HepG2 (cell line): Measurements from ENCODE around the gene GPSM1. TPM values are rescaled to one million over a fixed set of nuclear protein-coding genes. Genes with fewer than 3 reads are reported as not detected.
A peak's percentile ranks its signal among the peaks of the same experiment; 100 is the strongest.

Experiments
- ATAC-seq: fragments of 200-7000 bp; cut with Tn5 transposase; 3 replicates; pipeline ENCODE4 v1.9.1; 2020; ENCODE audit warnings: mild to moderate bottlenecking, moderate library complexity
- BruUV-seq: library from RNA; stranded (reverse); fragments of 400-500 nt; replicated peaks from 2 replicates; lab custom pipeline; 2021; lab: Mats Ljungman, UMichigan
- CTCF ChIA-PET: fragments of 300-600 bp; formaldehyde crosslinking; extraction: SDS; loops from one replicate; lab custom pipeline; 2021; ENCODE audit warnings: low total read pairs, inconsistent platforms, low intra/inter-chr PET ratio; lab: Yijun Ruan, JAX
- POLR2A ChIA-PET: fragments of 350-600 bp; sonication (Branson Sonifier 250); formaldehyde crosslinking; loops from one replicate; lab custom pipeline; 2020; ENCODE audit warnings: antibody characterized with exemption, inconsistent platforms; lab: Yijun Ruan, JAX
- DNase-seq: peaks from one replicate; pipeline ENCODE4 v3.0.0-alpha.2; 2015; ENCODE audit warnings: low spot score
- FAIRE-seq: peaks from 3 replicates; lab custom pipeline; 2011; peaks lifted over from hg19 to GRCh38; lab: Jason Lieb, UNC
- H2AFZ ChIP-seq: one replicate; pipeline ENCODE4 v1.6.1; 2011; ENCODE audit warnings: low read length, inconsistent platforms
- H3K27ac ChIP-seq: fragments of 300-600 bp; 3 replicates; pipeline ENCODE4 v1.8.0; 2011; ENCODE audit warnings: mixed run types, mild to moderate bottlenecking, mixed read lengths, low read length, inconsistent platforms; ENCODE audit not compliant: insufficient read depth; ENCODE audit errors: extremely low read length
- H3K27me3 ChIP-seq, 2 experiments: fragments of 200-600 bp in 1 of 2; 2 replicates in 1 of 2; 3 replicates in 1 of 2; pipeline versions ENCODE4 v1.6.0 to v1.8.0; 2011; ENCODE audit warnings: low read length in 2 of 2, mild to moderate bottlenecking in 2 of 2, moderate library complexity in 2 of 2, inconsistent platforms in 1 of 2; ENCODE audit not compliant: insufficient read depth in 2 of 2, control insufficient read depth in 1 of 2
- H3K36me3 ChIP-seq, 2 experiments: fragments of 200-600 bp in 1 of 2; replicated peaks in 1 of 2; 2 replicates in 1 of 2; 3 replicates in 1 of 2; pipeline versions ENCODE4 v1.5.1 to v1.8.0; 2011; ENCODE audit warnings: low read length in 2 of 2, inconsistent platforms in 1 of 2; ENCODE audit not compliant: insufficient read depth in 2 of 2, control insufficient read depth in 1 of 2
- H3K4me1 ChIP-seq: 2 replicates; pipeline ENCODE4 v1.5.1; 2012; ENCODE audit warnings: low read length, inconsistent platforms; ENCODE audit not compliant: insufficient read depth
- H3K4me2 ChIP-seq: 2 replicates; pipeline ENCODE4 v1.6.0; 2011; ENCODE audit warnings: low read depth, low read length, inconsistent platforms
- H3K4me3 ChIP-seq, 3 experiments: fragments of 200-600 bp in 1 of 3; sonication (generic), shearing (Covaris generic) in 1 of 3; replicated peaks in 1 of 3; 2 replicates each; pipeline ENCODE4 v1.5.1; 2011 to 2016; ENCODE audit warnings: low read length in 3 of 3, inconsistent platforms in 2 of 3, low read depth in 2 of 3, mild to moderate bottlenecking in 2 of 3, control low read depth in 1 of 3, mixed read lengths in 1 of 3; ENCODE audit not compliant: insufficient read depth in 1 of 3
- H3K79me2 ChIP-seq: one replicate; pipeline ENCODE4 v1.6.1; 2011; ENCODE audit warnings: low read length, inconsistent platforms; ENCODE audit not compliant: insufficient read depth
- H3K9ac ChIP-seq: 2 replicates; pipeline ENCODE4 v1.6.0; 2011; ENCODE audit warnings: mild to moderate bottlenecking, low read depth, low read length, inconsistent platforms; ENCODE audit not compliant: insufficient read depth
- H3K9me3 ChIP-seq: 2 replicates; pipeline ENCODE4 v1.5.1; 2012; ENCODE audit warnings: mild to moderate bottlenecking, low read length
- H4K20me1 ChIP-seq: 2 replicates; pipeline ENCODE4 v1.6.0; 2011; ENCODE audit warnings: inconsistent platforms, mild to moderate bottlenecking, low read length, moderate library complexity; ENCODE audit not compliant: insufficient read depth
- AGO1 ChIP-seq: fragments of 200-400 bp; formaldehyde crosslinking; IDR thresholded peaks from 2 replicates; pipeline ENCODE4 v1.6.1; 2017; ENCODE audit warnings: mild to moderate bottlenecking, low read depth, low read length, moderate library complexity; ENCODE audit not compliant: poor library complexity, severe bottlenecking
- AGO2 ChIP-seq: fragments of 200-400 bp; formaldehyde crosslinking; optimal IDR thresholded peaks from 2 replicates; pipeline ENCODE3; 2017; ENCODE audit warnings: mild to moderate bottlenecking, low read depth, low read length, moderate library complexity
- ATF4 ChIP-seq, 2 experiments: fragments of 450-650 bp in 1 of 2; sonication (generic) in 1 of 2; formaldehyde crosslinking; IDR thresholded peaks; 2 replicates each; pipeline versions ENCODE4 v1.5.0 to v1.8.0; 2020 to 2022; ENCODE audit warnings: mild to moderate bottlenecking in 1 of 2, missing genetic modification reagents in 1 of 2
- EED ChIP-seq: sonication (generic); formaldehyde crosslinking; IDR thresholded peaks from 2 replicates; pipeline ENCODE4 v1.5.0; 2020; ENCODE audit warnings: mild to moderate bottlenecking, missing genetic modification reagents
- KAT7 ChIP-seq: IDR thresholded peaks from 2 replicates; pipeline ENCODE4 v1.6.1; 2018; ENCODE audit warnings: borderline replicate concordance, missing compliant biosample characterization
- MAFK ChIP-seq, 2 experiments: IDR thresholded peaks in 1 of 2; conservative IDR thresholded peaks in 1 of 2; 2 replicates each; pipeline ENCODE4 v1.6.1; 2011; ENCODE audit warnings: improper control_type of control experiment in 2 of 2, low read length in 2 of 2
- MTA1 ChIP-seq: sonication (generic); formaldehyde crosslinking; IDR thresholded peaks from 2 replicates; pipeline ENCODE4 v1.4.0; 2020; ENCODE audit warnings: missing genetic modification reagents, mild to moderate bottlenecking, borderline replicate concordance
- PCBP1 ChIP-seq: fragments of 200-400 bp; formaldehyde crosslinking; IDR thresholded peaks from 2 replicates; pipeline ENCODE4 v1.6.1; 2017; ENCODE audit warnings: mild to moderate bottlenecking, low read depth, low read length, borderline replicate concordance
- RBFOX2 ChIP-seq: fragments of 200-400 bp; formaldehyde crosslinking; IDR thresholded peaks from 2 replicates; pipeline ENCODE4 v1.6.1; 2017; ENCODE audit warnings: low read depth, mild to moderate bottlenecking, low read length
- SETDB1 ChIP-seq: sonication (generic); formaldehyde crosslinking; IDR thresholded peaks from 2 replicates; pipeline ENCODE4 v1.5.1; 2020; ENCODE audit warnings: missing genetic modification reagents, mild to moderate bottlenecking, borderline replicate concordance
- SUZ12 ChIP-seq: fragments of 150-350 bp; IDR thresholded peaks from 2 replicates; pipeline ENCODE4 v1.6.1; 2014; ENCODE audit warnings: low read depth, low read length
- U2AF2 ChIP-seq: fragments of 200-400 bp; formaldehyde crosslinking; IDR thresholded peaks from 2 replicates; pipeline ENCODE4 v1.6.1; 2017; ENCODE audit warnings: low read depth, mild to moderate bottlenecking, low read length
- ZBTB7B ChIP-seq: sonication (generic); formaldehyde crosslinking; IDR thresholded peaks from 2 replicates; pipeline ENCODE4 v1.4.0; 2020; ENCODE audit warnings: missing genetic modification reagents
- ZGPAT ChIP-seq: IDR thresholded peaks from 2 replicates; pipeline ENCODE4 v1.6.1; 2016; ENCODE audit warnings: mild to moderate bottlenecking
- ZMYM4 ChIP-seq: sonication (generic); formaldehyde crosslinking; IDR thresholded peaks from 2 replicates; pipeline ENCODE4 v1.8.1; 2023; ENCODE audit warnings: mild to moderate bottlenecking, missing genetic modification reagents
- ZNF251 ChIP-seq: sonication (generic); formaldehyde crosslinking; IDR thresholded peaks from 2 replicates; pipeline ENCODE4 v1.9.0; 2021; ENCODE audit warnings: mild to moderate bottlenecking, missing genetic modification reagents
- ZNF274 ChIP-seq: sonication (generic); formaldehyde crosslinking; IDR thresholded peaks from 2 replicates; pipeline ENCODE4 v1.5.1; 2020; ENCODE audit warnings: mild to moderate bottlenecking, missing genetic modification reagents
- ZNF562 ChIP-seq: sonication (generic); formaldehyde crosslinking; IDR thresholded peaks from 2 replicates; pipeline ENCODE4 v1.8.0; 2022; ENCODE audit warnings: missing genetic modification reagents, borderline replicate concordance
- ZNF580 ChIP-seq: IDR thresholded peaks from 2 replicates; pipeline ENCODE4 v1.6.1; 2016; ENCODE audit warnings: low read depth, borderline replicate concordance
- ZNF737 ChIP-seq: sonication (generic); formaldehyde crosslinking; IDR thresholded peaks from 2 replicates; pipeline ENCODE4 v1.5.0; 2020; ENCODE audit warnings: missing genetic modification reagents, mild to moderate bottlenecking, borderline replicate concordance
- ZNF781 ChIP-seq: sonication (generic); formaldehyde crosslinking; IDR thresholded peaks from 2 replicates; pipeline ENCODE4 v1.5.1; 2020; ENCODE audit warnings: borderline replicate concordance, mild to moderate bottlenecking, missing genetic modification reagents; ENCODE audit errors: not compliant biosample characterization
- WGBS: methylation state at CpG from one replicate; pipeline ENCODE4 v1.1.6; 2017; ENCODE audit warnings: low lambda C conversion rate; 5-methylcytosine and 5-hydroxymethylcytosine counted together
- in situ Hi-C: cut with HindIII; loops from 2 replicates; pipeline ENCODE4 v1.10.0; 2017; ENCODE audit warnings: low pct_unique_long_range_greater_than_20kb; ENCODE audit not compliant: extremely low pct_ligation_motif_present
- intact Hi-C: fragments of 100-400 bp; cut with micrococcal nuclease; formaldehyde crosslinking; loops from one replicate; pipeline ENCODE4 v1.10.0; 2022; ENCODE audit not compliant: unreplicated experiment
- polyA plus RNA-seq, 8 experiments: library from polyadenylated mRNA; depleted of rRNA in 3 of 8; stranded (reverse) in 7 of 8; unstranded in 1 of 8; fragments of >200 nt; fragmentation: Illumina TruSeq in 4 of 8; extraction: Trizol in 4 of 8; gene quantifications; 2 replicates each; pipeline versions ENCODE4 v1.2.1 to v1.2.3, GENCODE V29; 2011 to 2016; ENCODE audit warnings: low read depth in 4 of 8, missing spikeins in 1 of 8, mixed read lengths in 1 of 8; ENCODE audit not compliant: insufficient read depth in 1 of 8
- total RNA-seq, 5 experiments: library from RNA; depleted of rRNA; stranded (reverse); fragments of >200 nt; fragmentation: Illumina TruSeq; extraction: Trizol; gene quantifications; 2 replicates each; pipeline ENCODE4 v1.2.3, GENCODE V29; 2016; ENCODE audit warnings: low read depth in 1 of 5

Gene GPSM1
- total and polyA plus RNA-seq, 2 of the 13 experiments (the other 11 are each of a cell fraction or from before 2014, with no cell fraction given) = 1.0 to 2.4 TPM

- Histone ChIP-seq H3K27me3 (no peaks in the 10 kb centered on the region), H3K79me2 (no peaks in the 10 kb centered on the region), H3K9ac (no peak overlapping the region), H3K4me2 (no peak overlapping the region), H3K4me1 (peaks cover 29% of the 10 kb centered on the region), H2AFZ (no peak overlapping the region), H3K9me3 (no peaks in the 10 kb centered on the region)
- POLR2A ChIA-PET = no interaction called here
- WGBS = 84% methylated on average over 21 of the region's 38 CpGs
- intact Hi-C loops = no loop called here
- CTCF ChIA-PET = no interaction called here
- FAIRE-seq = no peak
- BruUV-seq = no TSS peak
- in situ Hi-C loops = no loop called here
- TF ChIP-seq SUZ12 = no peak
- no peak for TF ChIP-seq MTA1
- TF ChIP-seq SETDB1 (CRISPR knock-in tag) = no peak
- TF ChIP-seq ZNF274 (CRISPR knock-in tag) = no peak
- no peak for TF ChIP-seq MAFK (conservative IDR thresholded peaks at IDR 0.05 in 1 of 2, IDR thresholded peaks at IDR 0.05 in 1 of 2; ENCODE audit: low read length in 2 of 2)
- TF ChIP-seq RBFOX2 = 0 out of 2 replicates have a peak, but pooled peaks have one; percentile 19
- TF ChIP-seq AGO1 = peak; percentile 72
- TF ChIP-seq ZMYM4 (CRISPR knock-in tag) = no peak
- TF ChIP-seq AGO2 = peak; percentile 71
- no peak for TF ChIP-seq ZGPAT
- no peak for TF ChIP-seq KAT7 (CRISPR knock-in tag)
- TF ChIP-seq EED (CRISPR knock-in tag) = no peak
- TF ChIP-seq ATF4 (CRISPR knock-in tag; IDR thresholded peaks at IDR 0.05) = no peak
- no peak for TF ChIP-seq ZNF562 (CRISPR knock-in tag)
- no peak for TF ChIP-seq ZNF580 (CRISPR knock-in tag)
- TF ChIP-seq ZNF781 (CRISPR knock-in tag) = no peak
- no peak for TF ChIP-seq ZBTB7B (CRISPR knock-in tag)
- no peak for TF ChIP-seq U2AF2
- no peak for TF ChIP-seq ZNF251 (CRISPR knock-in tag)
- no peak for TF ChIP-seq ZNF737 (CRISPR knock-in tag)
- 0 out of 2 replicates have a peak, but pooled peaks have one; percentile 38 for TF ChIP-seq PCBP1
- TF ChIP-seq, all 625 proteins: peak for 4
- no peak overlapping the region for H3K4me3 ChIP-seq
- H4K20me1 ChIP-seq = no peaks in the 10 kb centered on the region
- no peak for DNase-seq
- H3K27ac ChIP-seq = no peak overlapping the region
- ATAC-seq = no peak
- H3K36me3 ChIP-seq = no peaks in the 10 kb centered on the region
Measured at GRCh38 chr9:136359774-136360718, 32.7 kb downstream of the GPSM1 start.
